GM12878 (cell line): ENCODE results near the gene HHIPL1. TPM values are rescaled to one million over a fixed set of nuclear protein-coding genes. Genes with fewer than 3 reads are reported as not detected.

ENCODE experiments used
- ATAC-seq: fragments of 200-7000 bp; cut with Tn5 transposase; 3 replicates; pipeline ENCODE4 v1.9.1; 2020; ENCODE audit warnings: mild to moderate bottlenecking, moderate library complexity
- BruUV-seq: library from RNA; stranded (reverse); fragments of 400-500 nt; replicated peaks from 2 replicates; lab custom pipeline; 2021; lab: Mats Ljungman, UMichigan
- CTCF ChIA-PET: fragments of 300-600 bp; sonication (Branson Sonifier 250); formaldehyde crosslinking; extraction: SDS; loops from one replicate; lab custom pipeline; 2021; ENCODE audit warnings: inconsistent platforms; lab: Yijun Ruan, JAX
- POLR2A ChIA-PET: fragments of 350-600 bp; formaldehyde crosslinking; extraction: SDS; loops from one replicate; lab custom pipeline; 2021; ENCODE audit warnings: inconsistent platforms; lab: Charles Lee
- RAD21 ChIA-PET: fragments of 300-600 bp; sonication (Branson Sonifier 250); formaldehyde crosslinking; loops from one replicate; lab custom pipeline; 2023; ENCODE audit warnings: antibody characterized with exemption; ENCODE audit not compliant: unreplicated experiment; lab: Charles Lee
- SMC1A ChIA-PET: fragments of 300-600 bp; sonication (Branson Sonifier 250); formaldehyde crosslinking; loops from one replicate; lab custom pipeline; 2023; ENCODE audit not compliant: unreplicated experiment, uncharacterized antibody; lab: Charles Lee
- DNase-seq: peaks from one replicate; pipeline ENCODE4 v3.0.0-alpha.2; 2011; ENCODE audit warnings: low read depth, low spot score
- FAIRE-seq: peaks from 3 replicates; lab custom pipeline; 2011; peaks lifted over from hg19 to GRCh38; lab: Jason Lieb, UNC
- H2AFZ ChIP-seq: 2 replicates; pipeline ENCODE4 v1.6.0; 2011; ENCODE audit warnings: low read depth, low read length, control low read depth; ENCODE audit not compliant: control insufficient read depth
- H3K27ac ChIP-seq: 2 replicates; pipeline ENCODE4 v1.5.1; 2011; ENCODE audit warnings: control low read depth; ENCODE audit not compliant: control insufficient read depth, insufficient read depth
- H3K27me3 ChIP-seq, 2 experiments: replicated peaks in 1 of 2; 2 replicates each; pipeline versions ENCODE4 v1.6.0 to v1.6.1; 2011; ENCODE audit warnings: low read length in 1 of 2; ENCODE audit not compliant: control insufficient read depth in 2 of 2, insufficient read depth in 2 of 2
- H3K36me3 ChIP-seq, 2 experiments: 2 replicates each; pipeline ENCODE4 v1.5.1; 2011; ENCODE audit warnings: low read length in 1 of 2; ENCODE audit not compliant: control insufficient read depth in 2 of 2, insufficient read depth in 2 of 2
- H3K4me1 ChIP-seq: 2 replicates; pipeline ENCODE4 v1.6.1; 2011; ENCODE audit warnings: mild to moderate bottlenecking, low read length, moderate library complexity, mixed read lengths; ENCODE audit not compliant: control insufficient read depth, insufficient read depth
- H3K4me2 ChIP-seq: 2 replicates; pipeline ENCODE4 v1.6.0; 2011; ENCODE audit warnings: control low read depth; ENCODE audit not compliant: control insufficient read depth, insufficient read depth
- H3K4me3 ChIP-seq: fragments of 200-600 bp; sonication (generic); 2 replicates; pipeline ENCODE4 v1.5.1; 2016
- H3K79me2 ChIP-seq: 2 replicates; pipeline ENCODE4 v1.6.0; 2011; ENCODE audit warnings: low read length; ENCODE audit not compliant: control insufficient read depth, insufficient read depth
- H3K9ac ChIP-seq: 2 replicates; pipeline ENCODE4 v1.8.0; 2011; ENCODE audit warnings: low read length, control low read depth, mixed read lengths; ENCODE audit not compliant: control insufficient read depth, insufficient read depth
- H3K9me3 ChIP-seq: replicated peaks from 3 replicates; pipeline ENCODE4 v1.5.1; 2011; ENCODE audit warnings: mild to moderate bottlenecking, low read length; ENCODE audit not compliant: control insufficient read depth, insufficient read depth
- H4K20me1 ChIP-seq: 2 replicates; pipeline ENCODE4 v1.6.0; 2011; ENCODE audit not compliant: control insufficient read depth, insufficient read depth
- BHLHE40 ChIP-seq, 2 experiments: fragments of 450-650 bp in 1 of 2; IDR thresholded peaks; 2 replicates each; pipeline ENCODE4 v1.6.1; 2011 to 2017; ENCODE audit warnings: low read depth in 2 of 2, borderline replicate concordance in 1 of 2, improper control_type of control experiment in 1 of 2, low read length in 1 of 2, mild to moderate bottlenecking in 1 of 2
- EED ChIP-seq: sonication (generic); IDR thresholded peaks from 2 replicates; pipeline ENCODE4 v1.6.1; 2016; ENCODE audit warnings: antibody characterized with exemption, low read depth
- KAT2A ChIP-seq: conservative IDR thresholded peaks from 2 replicates; pipeline ENCODE4 v1.6.1; 2011; ENCODE audit warnings: low read depth, low read length; ENCODE audit not compliant: control insufficient read depth
- MYB ChIP-seq: fragments of 150-350 bp; IDR thresholded peaks from 2 replicates; pipeline ENCODE4 v1.6.1; 2014; ENCODE audit warnings: mild to moderate bottlenecking, low read depth, low read length, borderline replicate concordance
- PAX5 ChIP-seq: IDR thresholded peaks from 2 replicates; pipeline ENCODE4 v1.6.1; 2011; ENCODE audit warnings: low read depth, low read length, borderline replicate concordance
- POLR2A ChIP-seq: IDR thresholded peaks from 2 replicates; pipeline ENCODE4 v1.6.1; 2011; ENCODE audit warnings: low read depth, mild to moderate bottlenecking, low read length
- SMAD1 ChIP-seq: fragments of 450-650 bp; IDR thresholded peaks from 2 replicates; pipeline ENCODE4 v1.6.1; 2018; ENCODE audit warnings: mild to moderate bottlenecking, low read depth; ENCODE audit not compliant: partially characterized antibody
- SMAD5 ChIP-seq: IDR thresholded peaks from 2 replicates; pipeline ENCODE4 v1.6.1; 2016; ENCODE audit warnings: antibody characterized with exemption, low read depth
- SREBF1 ChIP-seq: IDR thresholded peaks from 2 replicates; pipeline ENCODE4 v1.6.1; 2012; ENCODE audit warnings: mild to moderate bottlenecking, low read length
- ZBTB40 ChIP-seq: fragments of 450-650 bp; IDR thresholded peaks from 2 replicates; pipeline ENCODE4 v1.6.1; 2016; ENCODE audit warnings: mild to moderate bottlenecking, moderate library complexity, borderline replicate concordance
- WGBS: methylation state at CpG from one replicate; pipeline ENCODE4 v1.1.6; 2016; ENCODE audit warnings: low lambda C conversion rate; ENCODE audit not compliant: insufficient replicate concordance, insufficient coverage; ENCODE audit errors: missing lambda C conversion rate; 5-methylcytosine and 5-hydroxymethylcytosine counted together
- in situ Hi-C: fragments of 300-500 bp; cut with MboI; formaldehyde crosslinking; loops from 9 replicates; pipeline ENCODE4 v1.14.3; 2018; ENCODE audit warnings: mixed read lengths
- intact Hi-C: fragments of 100-400 bp; cut with micrococcal nuclease; formaldehyde crosslinking; loops from one replicate; pipeline ENCODE4 v1.14.2; 2022; ENCODE audit not compliant: unreplicated experiment
- polyA plus RNA-seq, 11 experiments: library from polyadenylated mRNA; depleted of rRNA in 4 of 11; unstranded in 6 of 11; stranded (reverse) in 5 of 11; fragments of >200 nt; fragmentation: Nextera tagmentation in 4 of 11; fragmentation: Illumina TruSeq in 1 of 11; extraction: Ambion mirVana in 4 of 11; extraction: Trizol in 1 of 11; gene quantifications; 1 replicate in 1 of 11; 2 replicates in 10 of 11; pipeline versions ENCODE4 v1.2.1 to v1.2.3, GENCODE V29; 2011 to 2016; ENCODE audit warnings: inconsistent platforms in 2 of 11, missing spikeins in 2 of 11, low read depth in 1 of 11
- total RNA-seq, 4 experiments: library from RNA; depleted of rRNA in 3 of 4; stranded (reverse); fragments of >200 nt in 3 of 4; fragmentation: Illumina TruSeq in 1 of 4; extraction: Trizol in 1 of 4; gene quantifications; 2 replicates each; pipeline versions ENCODE4 v1.2.1 to v1.2.3, GENCODE V29; 2013 to 2021

Gene HHIPL1
- total and polyA plus RNA-seq, 10 of the 15 experiments (the other 5 are each of a cell fraction or from before 2014, with no cell fraction given) = 0.09 TPM; not detected in 9

DNA sequence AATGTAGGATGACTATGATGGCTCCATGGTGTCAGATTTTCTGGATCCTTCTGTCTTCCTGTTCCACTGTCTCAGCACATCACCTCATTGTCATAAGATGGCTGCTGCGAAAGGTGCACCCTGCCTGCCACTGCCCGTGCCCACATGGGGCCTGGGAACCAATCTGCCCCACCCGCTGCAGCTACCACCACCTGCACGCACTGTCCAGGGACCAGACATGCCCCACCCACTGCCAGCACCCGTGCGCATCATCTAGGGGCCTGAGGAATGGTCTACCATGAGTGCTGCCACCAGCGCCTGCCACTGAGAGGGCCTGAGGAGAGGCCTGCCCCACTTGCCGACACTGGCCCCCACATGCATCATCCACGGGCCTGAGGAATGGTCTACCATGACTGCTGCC is 63.0 kb downstream of the HHIPL1 start:
- no peak for DNase-seq
- no TSS peak for BruUV-seq
- peaks cover 2% of the 10 kb centered on the region; the same call in 1 of the 3 replicates for H3K9me3 ChIP-seq
- H4K20me1 ChIP-seq = no peaks in the 10 kb centered on the region
- no peaks in the 10 kb centered on the region for H3K4me1 ChIP-seq
- TF ChIP-seq BHLHE40 (IDR thresholded peaks at IDR 0.05; ENCODE audit: borderline replicate concordance in 1 of 2, low read depth in 2 of 2, low read length in 1 of 2) (no peak), KAT2A (no peak), SMAD5 (no peak), SREBF1 (no peak), PAX5 (no peak), MYB (no peak), ZBTB40 (no peak), EED (no peak), POLR2A (no peak), SMAD1 (no peak)
- TF ChIP-seq, all 136 proteins: peak for 0
- H3K4me2 ChIP-seq = no peak overlapping the region
- H3K4me3 ChIP-seq = no peak overlapping the region
- peaks cover 0 to 1% of the 10 kb centered on the region in 2 experiments; a peak in 1 of 4 replicates for H3K27me3 ChIP-seq
- intact Hi-C loops = no loop called here
- no peak overlapping the region for H2AFZ ChIP-seq
- FAIRE-seq (no peak), ATAC-seq (no peak)
- CTCF ChIA-PET = interaction anchor here (0.8 kb wide), 1 partner anchor 163 kb away, joined by 3 read pairs; no protein-coding TSS in a partner anchor
- WGBS = 42% methylated on average over 9 of the region's 9 CpGs
- no peak overlapping the region for H3K9ac ChIP-seq
- SMC1A ChIA-PET = no interaction called here
- POLR2A ChIA-PET = no interaction called here
- no peaks in the 10 kb centered on the region for H3K79me2 ChIP-seq
- no peak overlapping the region for H3K27ac ChIP-seq
- RAD21 ChIA-PET = no interaction called here
- in situ Hi-C loops = no loop called here
- no peaks in the 10 kb centered on the region for H3K36me3 ChIP-seq
